Caco-2 (cell line): ENCODE data around the gene ABCC1. TPM values are rescaled to one million over a fixed set of nuclear protein-coding genes. Genes with fewer than 3 reads are reported as not detected.

Source experiments
- BruUV-seq: library from RNA; stranded (reverse); fragments of 400-500 nt; replicated peaks from 2 replicates; lab custom pipeline; 2021; lab: Mats Ljungman, UMichigan
- CTCF ChIA-PET: fragments of 300-600 bp; sonication (Branson Sonifier 250); formaldehyde crosslinking; loops from one replicate; lab custom pipeline; 2022; ENCODE audit warnings: antibody characterized with exemption; lab: Charles Lee
- POLR2A ChIA-PET: fragments of 300-600 bp; sonication (Branson Sonifier 250); formaldehyde crosslinking; loops from one replicate; lab custom pipeline; 2022; ENCODE audit warnings: antibody characterized with exemption; lab: Charles Lee
- DNase-seq, 2 experiments: peaks; one replicate each; pipeline versions ENCODE4 v3.0.0 to v3.0.0-alpha.2; 2020 to 2022
- H3K27me3 ChIP-seq: replicated peaks from 2 replicates; pipeline ENCODE4 v1.6.0; 2011; ENCODE audit warnings: low read length; ENCODE audit not compliant: control insufficient read depth, insufficient read depth
- H3K36me3 ChIP-seq: 2 replicates; pipeline ENCODE4 v1.5.1; 2011; ENCODE audit warnings: low read length; ENCODE audit not compliant: control insufficient read depth, insufficient read depth
- H3K4me1 ChIP-seq: fragments of 250-450 bp; sonication (Bioruptor Pico); 2 replicates; pipeline ENCODE4 v1.5.1; 2020; ENCODE audit warnings: mild to moderate bottlenecking
- H3K4me3 ChIP-seq: 2 replicates; pipeline ENCODE4 v1.5.1; 2011; ENCODE audit warnings: low read depth, mild to moderate bottlenecking, control low read depth, low read length
- H3K9me3 ChIP-seq: fragments of 250-450 bp; sonication (Bioruptor Pico); 2 replicates; pipeline ENCODE4 v1.5.1; 2020; ENCODE audit warnings: mild to moderate bottlenecking, moderate library complexity
- H3K27ac Mint-ChIP-seq: one replicate; pipeline ENCODE4 v1.8.0; 2022; ENCODE audit warnings: mixed read lengths; ENCODE audit not compliant: unreplicated experiment
- H3K27me3 Mint-ChIP-seq: one replicate; pipeline ENCODE4 v1.8.0; 2022; ENCODE audit warnings: mixed read lengths; ENCODE audit not compliant: insufficient read depth, unreplicated experiment
- H3K36me3 Mint-ChIP-seq: one replicate; pipeline ENCODE4 v1.8.0; 2022; ENCODE audit warnings: mild to moderate bottlenecking, mixed read lengths; ENCODE audit not compliant: insufficient read depth, unreplicated experiment
- H3K4me1 Mint-ChIP-seq: one replicate; pipeline ENCODE4 v1.8.0; 2022; ENCODE audit warnings: low read depth, mixed read lengths; ENCODE audit not compliant: unreplicated experiment
- H3K4me3 Mint-ChIP-seq: one replicate; pipeline ENCODE4 v1.8.0; 2022; ENCODE audit warnings: mild to moderate bottlenecking, moderate library complexity, mixed read lengths; ENCODE audit not compliant: unreplicated experiment
- H3K9me3 Mint-ChIP-seq: one replicate; pipeline ENCODE4 v1.8.0; 2022; ENCODE audit warnings: mixed read lengths; ENCODE audit not compliant: unreplicated experiment
- CTCF ChIP-seq, 2 experiments: fragments of 200-600 bp in 1 of 2; IDR thresholded peaks; 1 replicate in 1 of 2; 2 replicates in 1 of 2; pipeline versions ENCODE4 v1.5.1 to v1.8.0; 2011 to 2022; ENCODE audit warnings: antibody characterized with exemption in 1 of 2, control low read depth in 1 of 2, inconsistent platforms in 1 of 2, low read depth in 1 of 2, low read length in 1 of 2, mild to moderate bottlenecking in 1 of 2, moderate library complexity in 1 of 2; ENCODE audit not compliant: insufficient read depth in 1 of 2, severe bottlenecking in 1 of 2, unreplicated experiment in 1 of 2
- intact Hi-C: fragments of 100-400 bp; cut with micrococcal nuclease; formaldehyde crosslinking; loops from one replicate; pipeline ENCODE4 v1.10.0; 2022; ENCODE audit not compliant: unreplicated experiment
- total RNA-seq: library from RNA; stranded (reverse); gene quantifications from 2 replicates; pipeline ENCODE4 v1.2.3, GENCODE V29; 2022

ABCC1 gene
- total RNA-seq, 1 experiment from 2014 or later = 22.3 TPM

DNA sequence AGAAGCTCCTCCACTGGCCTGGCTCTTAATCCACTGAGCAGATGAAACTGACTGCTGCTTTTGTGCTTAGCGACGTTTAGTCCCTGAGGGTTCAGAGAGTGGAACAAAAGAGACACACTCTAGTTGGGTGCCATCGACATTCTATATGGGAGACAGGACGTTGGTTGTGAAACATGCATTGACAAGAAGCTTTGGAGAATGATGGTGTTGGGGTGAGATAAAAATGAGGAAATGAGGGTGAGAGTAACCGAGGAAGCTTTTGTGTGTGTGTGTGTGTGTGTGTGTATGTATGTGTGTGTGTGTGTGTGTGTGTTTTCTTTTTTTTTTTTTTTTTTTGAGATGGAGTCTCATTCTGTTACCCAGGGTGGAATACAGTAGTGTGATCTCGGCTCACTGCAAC, 89.5 kb downstream of the ABCC1 start:
- CTCF ChIA-PET = no interaction called here
- Mint-ChIP-seq H3K36me3 (peaks cover 28% of the 10 kb centered on the region), H3K4me3 (no peak overlapping the region), H3K9me3 (no peaks in the 10 kb centered on the region), H3K27ac (no peak overlapping the region), H3K4me1 (no peaks in the 10 kb centered on the region), H3K27me3 (no peaks in the 10 kb centered on the region)
- no peak for DNase-seq
- Histone ChIP-seq H3K4me3 (no peak overlapping the region), H3K9me3 (no peaks in the 10 kb centered on the region), H3K27me3 (no peaks in the 10 kb centered on the region), H3K36me3 (no peaks in the 10 kb centered on the region), H3K4me1 (no peaks in the 10 kb centered on the region)
- TF ChIP-seq CTCF (IDR thresholded peaks at IDR 0.05; ENCODE audit: insufficient read depth in 1 of 2, low read depth in 1 of 2, low read length in 1 of 2, severe bottlenecking in 1 of 2, unreplicated experiment in 1 of 2) = no peak
- BruUV-seq = no TSS peak
- POLR2A ChIA-PET = no interaction called here
- intact Hi-C loops = no loop called here

GRCh38 chr16:16041196-16041892, 91.9 kb downstream of the ABCC1 start:
- Mint-ChIP-seq H3K4me3 (no peak overlapping the region), H3K4me1 (no peaks in the 10 kb centered on the region), H3K27me3 (no peaks in the 10 kb centered on the region), H3K36me3 (peaks cover 28% of the 10 kb centered on the region), H3K27ac (no peak overlapping the region), H3K9me3 (no peaks in the 10 kb centered on the region)
- ChIA-PET POLR2A (no interaction called here), CTCF (no interaction called here)
- H3K4me3 ChIP-seq = no peak overlapping the region
- H3K27me3 ChIP-seq = no peaks in the 10 kb centered on the region
- H3K9me3 ChIP-seq = no peaks in the 10 kb centered on the region
- DNase-seq = peak in 1 of 2 experiments; percentile 2
- H3K36me3 ChIP-seq = no peaks in the 10 kb centered on the region; the same call in 1 of the 2 replicates
- TF ChIP-seq CTCF (IDR thresholded peaks at IDR 0.05; ENCODE audit: insufficient read depth in 1 of 2, low read depth in 1 of 2, low read length in 1 of 2, severe bottlenecking in 1 of 2, unreplicated experiment in 1 of 2) = no peak
- no peaks in the 10 kb centered on the region for H3K4me1 ChIP-seq
- BruUV-seq = no TSS peak
- intact Hi-C loops = no loop called here

- intact Hi-C loops = no loop called here
- H3K4me1 Mint-ChIP-seq = no peaks in the 10 kb centered on the region
- no peak for DNase-seq
- no peaks in the 10 kb centered on the region for H3K9me3 ChIP-seq
- H3K4me3 ChIP-seq = no peak overlapping the region
- H3K9me3 Mint-ChIP-seq = no peaks in the 10 kb centered on the region
- H3K36me3 Mint-ChIP-seq = peaks cover 26% of the 10 kb centered on the region
- TF ChIP-seq CTCF (IDR thresholded peaks at IDR 0.05; ENCODE audit: insufficient read depth in 1 of 2, low read depth in 1 of 2, low read length in 1 of 2, severe bottlenecking in 1 of 2, unreplicated experiment in 1 of 2) = no peak
- CTCF ChIA-PET = no interaction called here
- H3K27me3 Mint-ChIP-seq = no peaks in the 10 kb centered on the region
- no peak overlapping the region for H3K27ac Mint-ChIP-seq
- H3K4me3 Mint-ChIP-seq = no peak overlapping the region
- no peaks in the 10 kb centered on the region; the same call in 1 of the 2 replicates for H3K36me3 ChIP-seq
- no peaks in the 10 kb centered on the region for H3K4me1 ChIP-seq
- no peaks in the 10 kb centered on the region for H3K27me3 ChIP-seq
- BruUV-seq = no TSS peak
- POLR2A ChIA-PET = no interaction called here
Observed at GRCh38 chr16:16042076-16042475, 92.7 kb downstream of the ABCC1 start.
